ENCODE results near the gene TRIM45.

Gene TRIM45

GRCh38 chr1:117135329-117135728 lies 13.8 kb upstream of the TRIM45 start:
- Histone ChIP-seq H3K4me3 (replicated peaks; ENCODE audit: insufficient read depth, low read length) (no peak overlapping the region), H3K27ac (replicated peaks) (no peak overlapping the region), H3K27me3 (ENCODE audit: insufficient read depth, poor library complexity, severe bottlenecking) (no peaks in the 10 kb centered on the region)
- TF ChIP-seq REST (IDR thresholded peaks at IDR 0.05; ENCODE audit: insufficient replicate concordance, low read depth) (no peak), POLR2AphosphoS5 (IDR thresholded peaks at IDR 0.05; ENCODE audit: low read depth) (no peak), SPI1 (IDR thresholded peaks at IDR 0.05; ENCODE audit: borderline replicate concordance, low read depth) (no peak), GABPA (IDR thresholded peaks at IDR 0.05; ENCODE audit: low read depth) (no peak)
- TF ChIP-seq, protein P1, sequence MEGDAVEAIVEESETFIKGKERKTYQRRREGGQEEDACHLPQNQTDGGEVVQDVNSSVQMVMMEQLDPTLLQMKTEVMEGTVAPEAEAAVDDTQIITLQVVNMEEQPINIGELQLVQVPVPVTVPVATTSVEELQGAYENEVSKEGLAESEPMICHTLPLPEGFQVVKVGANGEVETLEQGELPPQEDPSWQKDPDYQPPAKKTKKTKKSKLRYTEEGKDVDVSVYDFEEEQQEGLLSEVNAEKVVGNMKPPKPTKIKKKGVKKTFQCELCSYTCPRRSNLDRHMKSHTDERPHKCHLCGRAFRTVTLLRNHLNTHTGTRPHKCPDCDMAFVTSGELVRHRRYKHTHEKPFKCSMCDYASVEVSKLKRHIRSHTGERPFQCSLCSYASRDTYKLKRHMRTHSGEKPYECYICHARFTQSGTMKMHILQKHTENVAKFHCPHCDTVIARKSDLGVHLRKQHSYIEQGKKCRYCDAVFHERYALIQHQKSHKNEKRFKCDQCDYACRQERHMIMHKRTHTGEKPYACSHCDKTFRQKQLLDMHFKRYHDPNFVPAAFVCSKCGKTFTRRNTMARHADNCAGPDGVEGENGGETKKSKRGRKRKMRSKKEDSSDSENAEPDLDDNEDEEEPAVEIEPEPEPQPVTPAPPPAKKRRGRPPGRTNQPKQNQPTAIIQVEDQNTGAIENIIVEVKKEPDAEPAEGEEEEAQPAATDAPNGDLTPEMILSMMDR (IDR thresholded peaks at IDR 0.05; ENCODE audit: insufficient read depth, low read length) = no peak
- no peak for DNase-seq (ENCODE audit: low read depth in 1 of 2, low spot score in 1 of 2)

GRCh38 chr1:117130526-117130925 lies 9.0 kb upstream of the TRIM45 start:
- Histone ChIP-seq H3K27ac (replicated peaks) (no peak overlapping the region), H3K27me3 (ENCODE audit: insufficient read depth, poor library complexity, severe bottlenecking) (no peaks in the 10 kb centered on the region), H3K4me3 (replicated peaks; ENCODE audit: insufficient read depth, low read length) (no peak overlapping the region)
- no peak for TF ChIP-seq POLR2AphosphoS5 (IDR thresholded peaks at IDR 0.05; ENCODE audit: low read depth)
- TF ChIP-seq REST (IDR thresholded peaks at IDR 0.05; ENCODE audit: insufficient replicate concordance, low read depth) = no peak
- TF ChIP-seq SPI1 (IDR thresholded peaks at IDR 0.05; ENCODE audit: borderline replicate concordance, low read depth) = no peak
- TF ChIP-seq GABPA (IDR thresholded peaks at IDR 0.05; ENCODE audit: low read depth) = no peak
- TF ChIP-seq, protein P1 (IDR thresholded peaks at IDR 0.05; ENCODE audit: insufficient read depth, low read length) = no peak
- DNase-seq (ENCODE audit: low read depth in 1 of 2, low spot score in 1 of 2) = no peak

DNA sequence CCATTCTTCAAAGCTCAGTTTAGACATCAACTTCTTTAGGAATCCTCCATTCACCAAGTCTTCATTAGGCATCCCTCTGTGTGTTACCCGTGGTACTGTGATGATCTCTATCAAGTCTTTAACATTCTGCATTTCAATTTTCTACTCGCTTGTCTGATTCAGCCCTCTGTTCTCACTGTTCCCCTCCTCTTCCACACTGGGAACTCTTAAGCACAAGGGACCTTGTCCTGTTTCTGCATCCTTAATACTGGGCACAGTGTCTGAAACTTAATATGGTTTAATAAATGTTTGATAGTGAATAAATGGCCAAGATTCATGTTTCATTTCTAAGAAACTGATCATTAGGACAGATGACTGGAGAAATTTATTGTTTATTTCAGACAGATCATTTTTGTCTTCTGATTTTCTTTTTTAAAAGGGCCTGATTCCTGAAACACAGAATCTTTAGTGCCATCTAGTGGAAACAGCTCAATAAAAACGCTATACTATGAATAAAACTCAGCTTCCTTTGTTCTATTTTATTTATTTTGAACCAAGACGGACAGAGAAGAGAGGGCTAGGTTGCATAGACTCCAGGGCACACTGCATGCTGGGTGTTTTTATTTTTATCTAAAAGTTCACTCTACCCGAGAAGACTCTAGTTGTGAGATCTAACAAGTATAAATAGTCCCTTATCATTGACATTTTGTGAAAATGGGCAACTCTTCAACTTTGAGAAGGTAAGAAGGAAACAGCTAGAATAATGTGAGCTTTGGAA lies 7.0 kb upstream of the TRIM45 start:
- no peak for DNase-seq (ENCODE audit: low read depth in 1 of 2, low spot score in 1 of 2)
- H3K27ac ChIP-seq (replicated peaks) = no peak overlapping the region
- H3K27me3 ChIP-seq (ENCODE audit: insufficient read depth, poor library complexity, severe bottlenecking) = no peaks in the 10 kb centered on the region
- H3K4me3 ChIP-seq (replicated peaks; ENCODE audit: insufficient read depth, low read length) = no peak overlapping the region
- no peak for TF ChIP-seq SPI1 (IDR thresholded peaks at IDR 0.05; ENCODE audit: borderline replicate concordance, low read depth)
- TF ChIP-seq POLR2AphosphoS5 (IDR thresholded peaks at IDR 0.05; ENCODE audit: low read depth) = no peak
- no peak for TF ChIP-seq GABPA (IDR thresholded peaks at IDR 0.05; ENCODE audit: low read depth)
- TF ChIP-seq, protein P1 (IDR thresholded peaks at IDR 0.05; ENCODE audit: insufficient read depth, low read length) = no peak
- TF ChIP-seq REST (IDR thresholded peaks at IDR 0.05; ENCODE audit: insufficient replicate concordance, low read depth) = no peak

Measured in HL-60 (cell line).